Stimulated activated memory B cell treated with anti-CD40 and anti-IgM and Interleukin-4, amounts not matched to agents 10 μg/mL and 1 μg/mL and 100 μg/mL, for 72 hours (primary cell): ENCODE measurements around the gene TNXB.
"Not testable (repeated sequence)": the region's sequence is repeated elsewhere in the genome, so short reads cannot be mapped to it uniquely, and the experiment has no call there.

ENCODE experiments used
- ATAC-seq: fragments of 150-1000 bp; cut with Tn5 transposase; 2 replicates; pipeline ENCODE4 v1.10.0; 2021
- H3K27ac Mint-ChIP-seq: one replicate; pipeline ENCODE4 v1.8.0; 2022; ENCODE audit warnings: mild to moderate bottlenecking, mixed read lengths
- H3K27me3 Mint-ChIP-seq: one replicate; pipeline ENCODE4 v1.8.0; 2022; ENCODE audit warnings: mixed read lengths
- H3K36me3 Mint-ChIP-seq: one replicate; pipeline ENCODE4 v1.8.0; 2022; ENCODE audit warnings: mixed read lengths
- H3K4me1 Mint-ChIP-seq: one replicate; pipeline ENCODE4 v1.8.0; 2022; ENCODE audit warnings: mixed read lengths
- H3K4me3 Mint-ChIP-seq: one replicate; pipeline ENCODE4 v1.8.0; 2022; ENCODE audit warnings: mild to moderate bottlenecking, moderate library complexity, mixed read lengths
- H3K9me3 Mint-ChIP-seq: one replicate; pipeline ENCODE4 v1.8.0; 2022; ENCODE audit warnings: mixed read lengths

The TNXB gene

GRCh38 chr6:32037598-32038524, 71.3 kb downstream of the TNXB start, which contains the start of gene CYP21A2:
CYP21A2 (plus strand) TSS chr6:32038415; CDS start chr6:32038423, 8 bp downstream.
- H3K27me3 Mint-ChIP-seq, H3K27ac Mint-ChIP-seq, H3K9me3 Mint-ChIP-seq, H3K4me3 Mint-ChIP-seq, H3K4me1 Mint-ChIP-seq, H3K36me3 Mint-ChIP-seq: not testable (repeated sequence)
- ATAC-seq, result peak; percentile 71

GRCh38 chr6:32037136-32037535, 72.0 kb downstream of the TNXB start:
- not testable (repeated sequence) for H3K27me3 Mint-ChIP-seq, H3K36me3 Mint-ChIP-seq, H3K27ac Mint-ChIP-seq, ATAC-seq, H3K4me3 Mint-ChIP-seq, H3K9me3 Mint-ChIP-seq, H3K4me1 Mint-ChIP-seq

GRCh38 chr6:32035283-32036013, 73.7 kb downstream of the TNXB start:
- not testable (repeated sequence) for H3K27me3 Mint-ChIP-seq, H3K27ac Mint-ChIP-seq, ATAC-seq, H3K4me3 Mint-ChIP-seq, H3K9me3 Mint-ChIP-seq, H3K4me1 Mint-ChIP-seq, H3K36me3 Mint-ChIP-seq

GRCh38 chr6:32029553-32029952, 79.6 kb downstream of the TNXB start:
- not testable (repeated sequence) for H3K9me3 Mint-ChIP-seq

GRCh38 chr6:32028631-32029030, 80.5 kb downstream of the TNXB start:
- not testable (repeated sequence) for H3K9me3 Mint-ChIP-seq, H3K27me3 Mint-ChIP-seq, H3K4me1 Mint-ChIP-seq, H3K36me3 Mint-ChIP-seq, H3K4me3 Mint-ChIP-seq, H3K27ac Mint-ChIP-seq, ATAC-seq

More at GRCh38 chr6:32029553-32029952, 79.6 kb downstream of the TNXB start:
- not testable (repeated sequence) for H3K4me1 Mint-ChIP-seq, H3K27me3 Mint-ChIP-seq, H3K4me3 Mint-ChIP-seq, ATAC-seq, H3K27ac Mint-ChIP-seq, H3K36me3 Mint-ChIP-seq

GRCh38 chr6:32022100-32022499, 87.0 kb downstream of the TNXB start:
- not testable (repeated sequence) for H3K4me3 Mint-ChIP-seq, H3K27me3 Mint-ChIP-seq, H3K27ac Mint-ChIP-seq, H3K4me1 Mint-ChIP-seq, H3K36me3 Mint-ChIP-seq, H3K9me3 Mint-ChIP-seq, ATAC-seq

GRCh38 chr6:32014547-32014946, 94.6 kb downstream of the TNXB start, which contains the start of gene C4B:
C4B (plus strand) TSS chr6:32014795; CDS start chr6:32014846, 51 bp downstream.
- not testable (repeated sequence) for H3K4me1 Mint-ChIP-seq, H3K4me3 Mint-ChIP-seq, H3K27ac Mint-ChIP-seq, H3K9me3 Mint-ChIP-seq, H3K27me3 Mint-ChIP-seq, ATAC-seq, H3K36me3 Mint-ChIP-seq

GRCh38 chr6:32013738-32014137, 95.4 kb downstream of the TNXB start:
- H3K9me3 Mint-ChIP-seq, H3K36me3 Mint-ChIP-seq, H3K4me3 Mint-ChIP-seq, ATAC-seq, H3K27ac Mint-ChIP-seq, H3K4me1 Mint-ChIP-seq, H3K27me3 Mint-ChIP-seq: not testable (repeated sequence)

GRCh38 chr6:32012941-32013617, 96.1 kb downstream of the TNXB start:
- H3K4me3 Mint-ChIP-seq, ATAC-seq, H3K27me3 Mint-ChIP-seq, H3K9me3 Mint-ChIP-seq, H3K27ac Mint-ChIP-seq, H3K36me3 Mint-ChIP-seq, H3K4me1 Mint-ChIP-seq: not testable (repeated sequence)

GRCh38 chr6:32010856-32011530, 98.1 kb downstream of the TNXB start:
- H3K4me1 Mint-ChIP-seq, H3K27me3 Mint-ChIP-seq, H3K9me3 Mint-ChIP-seq, H3K4me3 Mint-ChIP-seq, ATAC-seq, H3K36me3 Mint-ChIP-seq, H3K27ac Mint-ChIP-seq: not testable (repeated sequence)

- not testable (repeated sequence) for H3K27me3 Mint-ChIP-seq, ATAC-seq, H3K4me3 Mint-ChIP-seq, H3K27ac Mint-ChIP-seq, H3K9me3 Mint-ChIP-seq, H3K4me1 Mint-ChIP-seq, H3K36me3 Mint-ChIP-seq
These were observed 99.6 kb downstream of the TNXB start for GRCh38 chr6:32009537-32009936.

GRCh38 chr6:32008616-32009015, 100.5 kb downstream of the TNXB start:
- H3K27me3 Mint-ChIP-seq, H3K4me3 Mint-ChIP-seq, H3K4me1 Mint-ChIP-seq, ATAC-seq, H3K27ac Mint-ChIP-seq, H3K36me3 Mint-ChIP-seq, H3K9me3 Mint-ChIP-seq: not testable (repeated sequence)

GRCh38 chr6:32008037-32008436, 101.1 kb downstream of the TNXB start:
- H3K9me3 Mint-ChIP-seq, H3K27me3 Mint-ChIP-seq, H3K27ac Mint-ChIP-seq, H3K4me3 Mint-ChIP-seq, ATAC-seq, H3K36me3 Mint-ChIP-seq, H3K4me1 Mint-ChIP-seq: not testable (repeated sequence)

- ATAC-seq, H3K27me3 Mint-ChIP-seq, H3K4me3 Mint-ChIP-seq, H3K9me3 Mint-ChIP-seq, H3K4me1 Mint-ChIP-seq, H3K36me3 Mint-ChIP-seq, H3K27ac Mint-ChIP-seq: not testable (repeated sequence)
These were observed 102.1 kb downstream of the TNXB start for GRCh38 chr6:32007086-32007485.

GRCh38 chr6:32005991-32006529, 103.1 kb downstream of the TNXB start:
- not testable (repeated sequence) for H3K9me3 Mint-ChIP-seq, H3K27ac Mint-ChIP-seq, H3K36me3 Mint-ChIP-seq, H3K4me1 Mint-ChIP-seq, ATAC-seq, H3K27me3 Mint-ChIP-seq, H3K4me3 Mint-ChIP-seq
